ENCODE measurements around the gene NCAM1. TPM values are rescaled to one million over a fixed set of nuclear protein-coding genes. Genes with fewer than 3 reads are reported as not detected.

The NCAM1 gene
- total RNA-seq, 6 experiments from 2014 or later: 1.2 to 2.4 (median 1.8) TPM

DNA sequence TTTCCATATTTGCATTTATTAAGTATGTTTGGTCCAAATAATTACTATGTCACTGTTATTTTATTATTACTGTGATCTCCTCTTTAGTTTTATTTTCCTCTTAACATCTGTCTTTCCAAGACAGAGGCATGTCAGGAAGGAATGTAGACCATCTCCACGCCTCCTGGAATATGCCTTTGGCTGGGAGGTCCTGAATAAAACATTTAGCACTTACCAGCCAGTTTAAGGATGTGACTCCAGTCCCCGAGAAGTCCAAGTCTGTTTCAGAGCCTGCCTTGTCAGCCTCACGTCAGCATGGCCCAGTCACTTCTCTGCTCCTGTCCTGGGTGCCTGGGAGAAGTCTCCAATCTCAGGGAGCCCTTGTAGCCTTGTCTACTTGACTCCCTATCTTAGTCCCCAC lies 74.5 kb downstream of the NCAM1 start:
- H3K4me1 ChIP-seq: no peaks in the 10 kb centered on the region
- 54% methylated on average over 3 of the region's 3 CpGs for WGBS (ENCODE audit: insufficient coverage, low coverage, low lambda C conversion rate, missing lambda C conversion rate)
- H3K4me3 ChIP-seq: no peak overlapping the region
- DNase-seq (no peak), ATAC-seq (no peak)
- H3K27me3 ChIP-seq: no peaks in the 10 kb centered on the region
- TF ChIP-seq, protein P1, sequence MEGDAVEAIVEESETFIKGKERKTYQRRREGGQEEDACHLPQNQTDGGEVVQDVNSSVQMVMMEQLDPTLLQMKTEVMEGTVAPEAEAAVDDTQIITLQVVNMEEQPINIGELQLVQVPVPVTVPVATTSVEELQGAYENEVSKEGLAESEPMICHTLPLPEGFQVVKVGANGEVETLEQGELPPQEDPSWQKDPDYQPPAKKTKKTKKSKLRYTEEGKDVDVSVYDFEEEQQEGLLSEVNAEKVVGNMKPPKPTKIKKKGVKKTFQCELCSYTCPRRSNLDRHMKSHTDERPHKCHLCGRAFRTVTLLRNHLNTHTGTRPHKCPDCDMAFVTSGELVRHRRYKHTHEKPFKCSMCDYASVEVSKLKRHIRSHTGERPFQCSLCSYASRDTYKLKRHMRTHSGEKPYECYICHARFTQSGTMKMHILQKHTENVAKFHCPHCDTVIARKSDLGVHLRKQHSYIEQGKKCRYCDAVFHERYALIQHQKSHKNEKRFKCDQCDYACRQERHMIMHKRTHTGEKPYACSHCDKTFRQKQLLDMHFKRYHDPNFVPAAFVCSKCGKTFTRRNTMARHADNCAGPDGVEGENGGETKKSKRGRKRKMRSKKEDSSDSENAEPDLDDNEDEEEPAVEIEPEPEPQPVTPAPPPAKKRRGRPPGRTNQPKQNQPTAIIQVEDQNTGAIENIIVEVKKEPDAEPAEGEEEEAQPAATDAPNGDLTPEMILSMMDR (IDR thresholded peaks at IDR 0.05): no peak
- TF ChIP-seq POLR2A (IDR thresholded peaks at IDR 0.05): no peak
- H3K9me3 ChIP-seq: no peaks in the 10 kb centered on the region
- no peaks in the 10 kb centered on the region for H3K36me3 ChIP-seq
- intact Hi-C loops (cut with DNase I): no loop called here
- no peak overlapping the region for H3K27ac ChIP-seq

DNA sequence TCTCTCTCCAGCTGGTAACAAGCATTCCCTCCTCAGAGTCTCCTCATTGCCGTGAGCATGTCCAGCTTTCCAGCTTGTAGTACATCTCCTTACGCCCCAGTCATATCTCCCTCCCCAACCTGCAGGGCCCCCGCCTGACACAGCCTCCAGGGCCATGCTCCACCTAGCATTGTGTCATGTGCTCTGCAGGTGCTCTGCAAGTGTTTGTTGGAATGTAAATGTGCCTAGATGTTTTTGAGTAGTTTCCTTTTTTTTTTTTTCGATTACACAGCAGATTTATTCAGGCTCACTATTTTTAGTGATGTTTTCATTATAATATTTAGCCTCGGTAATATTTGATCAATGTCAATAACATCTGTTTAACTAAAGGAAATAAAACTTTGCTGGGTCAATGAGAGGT lies 82.5 kb downstream of the NCAM1 start:
- no peaks in the 10 kb centered on the region for H3K4me1 ChIP-seq
- no peak for TF ChIP-seq POLR2A (IDR thresholded peaks at IDR 0.05)
- TF ChIP-seq, protein P1 (IDR thresholded peaks at IDR 0.05): no peak
- DNase-seq: no peak
- no peak overlapping the region for H3K27ac ChIP-seq
- no peak for ATAC-seq
- no peaks in the 10 kb centered on the region for H3K27me3 ChIP-seq
- H3K9me3 ChIP-seq: no peaks in the 10 kb centered on the region
- H3K4me3 ChIP-seq: no peak overlapping the region
- intact Hi-C loops (cut with DNase I): no loop called here
- WGBS (ENCODE audit: insufficient coverage, low coverage, low lambda C conversion rate, missing lambda C conversion rate): 32% methylated on average over 3 of the region's 5 CpGs
- H3K36me3 ChIP-seq: no peaks in the 10 kb centered on the region

DNA sequence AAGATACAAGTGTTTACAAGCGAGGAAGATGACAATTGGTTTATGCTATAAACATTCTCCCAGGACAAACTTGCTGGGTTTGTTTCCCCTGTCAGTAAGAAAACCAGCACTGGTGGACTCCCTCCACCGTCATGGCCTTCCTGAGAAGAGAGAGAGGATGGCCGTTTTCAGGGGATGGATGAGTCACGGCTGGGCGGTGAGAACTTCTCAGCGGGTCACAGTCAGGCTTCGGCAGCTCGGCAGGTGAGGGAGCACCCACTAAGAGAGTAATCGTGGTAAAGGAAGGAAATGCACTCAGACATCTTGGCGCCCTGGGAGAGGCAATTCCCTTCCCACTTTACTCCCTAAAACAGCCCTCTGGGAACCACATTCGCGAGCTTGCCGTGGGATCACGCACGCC lies 83.9 kb downstream of the NCAM1 start:
- Histone ChIP-seq H3K4me3 (no peak overlapping the region), H3K9me3 (no peaks in the 10 kb centered on the region), H3K27ac (no peak overlapping the region), H3K27me3 (no peaks in the 10 kb centered on the region), H3K4me1 (no peaks in the 10 kb centered on the region), H3K36me3 (no peaks in the 10 kb centered on the region)
- TF ChIP-seq, protein P1 (IDR thresholded peaks at IDR 0.05): no peak
- no peak for TF ChIP-seq POLR2A (IDR thresholded peaks at IDR 0.05)
- intact Hi-C loops (cut with DNase I): no loop called here
- 62% methylated on average over 7 of the region's 15 CpGs for WGBS (ENCODE audit: insufficient coverage, low coverage, low lambda C conversion rate, missing lambda C conversion rate)
- ATAC-seq (no peak), DNase-seq (no peak)

DNA sequence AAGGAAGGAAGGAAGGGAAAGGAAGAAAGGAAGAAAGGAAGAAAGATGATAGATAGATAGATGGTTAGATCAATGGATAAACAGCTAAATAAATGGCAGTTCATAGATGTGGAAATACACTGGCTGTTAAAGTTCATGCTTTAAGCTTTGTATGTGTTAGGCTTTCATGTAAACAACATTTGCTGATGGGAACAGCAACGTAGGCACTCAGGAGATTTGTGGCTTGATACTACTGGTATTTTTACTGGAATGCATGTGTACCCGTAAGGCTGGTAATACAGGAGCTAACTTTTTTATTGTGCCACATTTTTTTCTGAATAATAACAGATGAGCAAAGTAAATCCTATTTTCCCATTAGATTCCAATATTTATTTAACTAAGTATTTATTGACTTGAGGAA lies 85.6 kb downstream of the NCAM1 start:
- WGBS (ENCODE audit: insufficient coverage, low coverage, low lambda C conversion rate, missing lambda C conversion rate): 20% methylated on average over 2 of the region's 2 CpGs
- Histone ChIP-seq H3K4me3 (no peak overlapping the region), H3K4me1 (no peaks in the 10 kb centered on the region), H3K9me3 (no peaks in the 10 kb centered on the region), H3K27me3 (no peaks in the 10 kb centered on the region), H3K36me3 (no peaks in the 10 kb centered on the region), H3K27ac (no peak overlapping the region)
- ATAC-seq (no peak), DNase-seq (no peak)
- TF ChIP-seq, protein P1 (IDR thresholded peaks at IDR 0.05): no peak
- TF ChIP-seq POLR2A (IDR thresholded peaks at IDR 0.05): no peak
- intact Hi-C loops (cut with DNase I): no loop called here

All from right lobe of liver (tissue), 6 donors.